Erythroblast (primary cell): ENCODE results near the gene ZNF414.

ENCODE experiments used
- GATA1 ChIP-seq: IDR thresholded peaks from 2 replicates; pipeline ENCODE4 v1.6.1; 2011; ENCODE audit warnings: low read depth, mild to moderate bottlenecking, control low read depth, low read length, moderate library complexity
- POLR2A ChIP-seq: IDR thresholded peaks from 2 replicates; pipeline ENCODE4 v1.6.1; 2011; ENCODE audit warnings: mild to moderate bottlenecking, low read length

- TF ChIP-seq POLR2A (no peak), GATA1 (no peak)
Observed at GRCh38 chr19:8558325-8558724, 44.4 kb upstream of the ZNF414 start.
